ENCODE results near the gene FAM117A. TPM values are rescaled to one million over a fixed set of nuclear protein-coding genes. Genes with fewer than 3 reads are reported as not detected.

Gene FAM117A
- total RNA-seq, 4 donors from 2014 or later, result 8.6 to 14.6 (median 10.7) TPM

DNA sequence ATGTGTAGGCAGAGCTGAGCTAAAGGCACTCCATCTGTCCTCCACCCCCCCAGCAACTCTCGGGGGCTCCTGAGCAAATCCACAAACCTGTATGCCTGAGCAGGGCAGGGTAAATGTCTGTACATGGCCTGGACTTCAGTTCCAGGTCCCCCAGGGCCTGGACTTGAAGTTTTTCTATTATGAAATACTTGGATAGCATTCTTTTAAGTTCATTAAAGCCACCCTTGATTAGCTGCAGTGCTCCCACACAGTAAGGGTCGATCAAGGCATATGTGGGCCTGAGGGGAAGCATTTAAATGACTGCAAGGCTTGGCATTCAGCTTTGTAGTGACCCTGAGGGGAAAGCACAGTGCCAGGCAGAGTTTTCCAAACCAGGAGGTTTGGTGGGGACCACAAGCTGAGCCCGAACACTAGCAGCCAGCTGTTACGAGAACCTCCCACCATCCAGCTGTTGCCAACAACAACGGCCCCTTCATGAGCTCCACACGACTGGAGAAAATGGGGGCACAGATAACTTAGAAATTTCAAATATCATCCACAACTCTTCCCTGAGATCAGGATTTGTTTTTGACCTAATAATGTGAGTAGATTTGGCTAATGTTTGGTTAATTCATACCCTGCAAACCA lies 6.7 kb downstream of the FAM117A start:
- DNase-seq, result no peak
- no peaks in the 10 kb centered on the region for H3K36me3 ChIP-seq
- H3K4me3 ChIP-seq, result no peak overlapping the region
- 92% methylated on average over 6 of the region's 6 CpGs; no CpG with 5 or more reads in 1 of the 2 donors for WGBS, 2 donors (ENCODE audit: low coverage in 1 of 2)
- in situ Hi-C loops (cut with MboI; ENCODE audit: low pct_ligation_motif_present in 1 of 4, low pct_unique_long_range_greater_than_20kb in 1 of 4, low sequenced_read_pairs in 3 of 4) (no loop called here), intact Hi-C loops (cut with DNase I; ENCODE audit: low total_unique reads) (no loop called here)
- no peaks in the 10 kb centered on the region for H3K27me3 ChIP-seq
- H3K4me1 ChIP-seq, result peaks cover 0 to 45% (median 4%) of the 10 kb centered on the region in 4 donors
- no peak for TF ChIP-seq POLR2AphosphoS5 (IDR thresholded peaks at IDR 0.05)
- TF ChIP-seq, protein P1, sequence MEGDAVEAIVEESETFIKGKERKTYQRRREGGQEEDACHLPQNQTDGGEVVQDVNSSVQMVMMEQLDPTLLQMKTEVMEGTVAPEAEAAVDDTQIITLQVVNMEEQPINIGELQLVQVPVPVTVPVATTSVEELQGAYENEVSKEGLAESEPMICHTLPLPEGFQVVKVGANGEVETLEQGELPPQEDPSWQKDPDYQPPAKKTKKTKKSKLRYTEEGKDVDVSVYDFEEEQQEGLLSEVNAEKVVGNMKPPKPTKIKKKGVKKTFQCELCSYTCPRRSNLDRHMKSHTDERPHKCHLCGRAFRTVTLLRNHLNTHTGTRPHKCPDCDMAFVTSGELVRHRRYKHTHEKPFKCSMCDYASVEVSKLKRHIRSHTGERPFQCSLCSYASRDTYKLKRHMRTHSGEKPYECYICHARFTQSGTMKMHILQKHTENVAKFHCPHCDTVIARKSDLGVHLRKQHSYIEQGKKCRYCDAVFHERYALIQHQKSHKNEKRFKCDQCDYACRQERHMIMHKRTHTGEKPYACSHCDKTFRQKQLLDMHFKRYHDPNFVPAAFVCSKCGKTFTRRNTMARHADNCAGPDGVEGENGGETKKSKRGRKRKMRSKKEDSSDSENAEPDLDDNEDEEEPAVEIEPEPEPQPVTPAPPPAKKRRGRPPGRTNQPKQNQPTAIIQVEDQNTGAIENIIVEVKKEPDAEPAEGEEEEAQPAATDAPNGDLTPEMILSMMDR (IDR thresholded peaks at IDR 0.05), result no peak
- TF ChIP-seq EP300 (IDR thresholded peaks at IDR 0.05; ENCODE audit: low read depth), result no peak
- TF ChIP-seq POLR2A (IDR thresholded peaks at IDR 0.05), result no peak
- H3K9me3 ChIP-seq, result no peaks in the 10 kb centered on the region
- H3K27ac ChIP-seq, result no peak overlapping the region

- no peaks in the 10 kb centered on the region for H3K9me3 ChIP-seq
- H3K27ac ChIP-seq, result no peak overlapping the region
- no peak for TF ChIP-seq EP300 (IDR thresholded peaks at IDR 0.05; ENCODE audit: low read depth)
- no peak for TF ChIP-seq POLR2A (IDR thresholded peaks at IDR 0.05)
- TF ChIP-seq POLR2AphosphoS5 (IDR thresholded peaks at IDR 0.05), result no peak
- TF ChIP-seq, protein P1 (IDR thresholded peaks at IDR 0.05), result no peak
- H3K27me3 ChIP-seq, result no peaks in the 10 kb centered on the region
- H3K4me3 ChIP-seq, result no peak overlapping the region
- no peaks in the 10 kb centered on the region for H3K36me3 ChIP-seq
- peaks cover 0 to 38% (median 2%) of the 10 kb centered on the region in 4 donors for H3K4me1 ChIP-seq
- in situ Hi-C loops (cut with MboI; ENCODE audit: low pct_ligation_motif_present in 1 of 4, low pct_unique_long_range_greater_than_20kb in 1 of 4, low sequenced_read_pairs in 3 of 4), result no loop called here
- intact Hi-C loops (cut with DNase I; ENCODE audit: low total_unique reads), result no loop called here
- no peak for DNase-seq
- WGBS, 2 donors (ENCODE audit: low coverage in 1 of 2), result 87 to 95% methylated on average over 6 to 9 of the region's 9 CpGs
Measured at GRCh38 chr17:49756323-49757150, 7.4 kb downstream of the FAM117A start.

DNA sequence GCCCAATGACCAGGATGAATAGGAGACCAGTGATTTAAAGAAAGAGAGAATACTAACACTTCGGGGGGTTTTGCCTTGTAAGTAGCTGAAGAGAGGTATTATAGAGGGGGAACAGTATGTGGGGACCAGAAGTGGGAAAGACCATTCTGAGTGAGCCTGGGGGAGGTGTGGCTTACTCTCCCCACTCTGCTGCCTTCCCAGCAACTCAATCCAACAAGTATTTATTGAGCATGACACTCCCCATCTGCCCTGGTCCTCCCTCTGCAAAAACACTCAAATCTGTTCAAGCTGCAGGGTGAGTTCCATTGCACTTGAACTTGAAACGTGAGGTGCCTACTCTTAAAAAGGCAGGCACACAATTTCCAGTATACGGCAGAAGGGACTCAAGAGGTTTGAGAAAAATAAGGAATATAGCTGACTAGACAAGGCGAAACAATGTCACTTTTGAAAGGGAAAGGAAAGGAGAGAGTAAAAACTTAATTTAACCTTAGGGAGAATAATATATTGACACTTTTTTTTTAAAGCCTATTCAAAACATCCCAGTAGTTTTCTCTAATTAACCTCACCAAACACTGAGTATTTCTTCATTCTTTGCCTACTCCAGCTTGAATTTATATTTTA lies 8.2 kb downstream of the FAM117A start:
- intact Hi-C loops (cut with DNase I; ENCODE audit: low total_unique reads), result no loop called here
- no peaks in the 10 kb centered on the region for H3K27me3 ChIP-seq
- in situ Hi-C loops (cut with MboI; ENCODE audit: low pct_ligation_motif_present in 1 of 4, low pct_unique_long_range_greater_than_20kb in 1 of 4, low sequenced_read_pairs in 3 of 4), result no loop called here
- H3K27ac ChIP-seq, result no peak overlapping the region
- no peaks in the 10 kb centered on the region for H3K9me3 ChIP-seq
- no peak overlapping the region for H3K4me3 ChIP-seq
- 76 to 85% methylated on average over 3 to 4 of the region's 4 CpGs for WGBS, 2 donors (ENCODE audit: low coverage in 1 of 2)
- H3K4me1 ChIP-seq, result peaks cover 0 to 31% (median 0%) of the 10 kb centered on the region in 4 donors
- no peak for TF ChIP-seq EP300 (IDR thresholded peaks at IDR 0.05; ENCODE audit: low read depth)
- no peak for TF ChIP-seq POLR2A (IDR thresholded peaks at IDR 0.05)
- TF ChIP-seq, protein P1 (IDR thresholded peaks at IDR 0.05), result no peak
- no peak for TF ChIP-seq POLR2AphosphoS5 (IDR thresholded peaks at IDR 0.05)
- DNase-seq, result no peak
- no peaks in the 10 kb centered on the region for H3K36me3 ChIP-seq

DNA sequence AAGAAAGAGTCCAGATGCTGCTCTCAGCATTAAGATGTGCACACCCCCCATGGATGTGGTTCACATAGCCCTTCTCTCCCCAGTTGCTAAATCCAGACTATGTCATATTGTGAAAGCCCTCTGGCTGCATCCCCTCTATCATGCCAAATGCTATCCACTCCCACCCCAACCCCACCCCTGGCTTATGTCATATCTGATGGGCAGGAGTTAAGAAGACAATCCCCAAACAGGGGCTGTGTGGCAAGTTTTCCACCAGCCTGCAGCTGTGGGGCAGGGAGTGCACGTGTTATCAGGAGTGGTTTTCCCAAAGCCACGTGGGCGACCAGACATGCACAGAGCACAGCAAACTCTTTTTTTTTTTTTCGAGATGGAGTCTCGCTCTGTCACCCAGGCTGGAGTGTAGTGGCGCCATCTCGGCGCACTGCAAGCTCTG lies 10.0 kb downstream of the FAM117A start:
- no peak overlapping the region for H3K27ac ChIP-seq
- H3K36me3 ChIP-seq, result no peaks in the 10 kb centered on the region
- no peaks in the 10 kb centered on the region for H3K27me3 ChIP-seq
- DNase-seq, result no peak
- no peaks in the 10 kb centered on the region for H3K9me3 ChIP-seq
- TF ChIP-seq POLR2A (IDR thresholded peaks at IDR 0.05) (no peak), POLR2AphosphoS5 (IDR thresholded peaks at IDR 0.05) (no peak), EP300 (IDR thresholded peaks at IDR 0.05; ENCODE audit: low read depth) (no peak)
- TF ChIP-seq, protein P1 (IDR thresholded peaks at IDR 0.05), result no peak
- H3K4me3 ChIP-seq, result no peak overlapping the region
- WGBS, 2 donors (ENCODE audit: low coverage in 1 of 2), result 69 to 92% methylated on average over 3 to 8 of the region's 8 CpGs
- intact Hi-C loops (cut with DNase I; ENCODE audit: low total_unique reads), result no loop called here
- H3K4me1 ChIP-seq, result peaks cover 0 to 24% (median 0%) of the 10 kb centered on the region in 4 donors
- in situ Hi-C loops (cut with MboI; ENCODE audit: low pct_ligation_motif_present in 1 of 4, low pct_unique_long_range_greater_than_20kb in 1 of 4, low sequenced_read_pairs in 3 of 4), result no loop called here
